C4-2B (cell line): ENCODE data around the gene UCKL1.

Source experiments
- CTCF ChIP-seq: fragments of 450-650 bp; conservative IDR thresholded peaks from 2 replicates; pipeline ENCODE4 v1.5.1; 2017; ENCODE audit warnings: mild to moderate bottlenecking
- ZFX ChIP-seq: fragments of 450-650 bp; IDR thresholded peaks from 2 replicates; pipeline ENCODE4 v1.6.1; 2017

GRCh38 chr20:63979557-63980316 is 23.5 kb upstream of the UCKL1 start, which contains the start of gene SAMD10:
- TF ChIP-seq CTCF (no peak; the same call in 1 of the 2 replicates), ZFX (no peak; the same call in 1 of the 2 replicates)
